GM19452 (cell line): Measurements from ENCODE around the gene IHH.

Experiments
- ATAC-seq: cut with Tn5 transposase; IDR thresholded peaks from one replicate; pipeline ENCODE4 v1.9.1; 2021; ENCODE audit not compliant: unreplicated experiment

Gene IHH

GRCh38 chr2:219021591-219021990, 39.1 kb downstream of the IHH start:
- no peak for ATAC-seq

- ATAC-seq: no peak
Measured at GRCh38 chr2:219020604-219021365, 39.9 kb downstream of the IHH start.

- ATAC-seq: no peak
Measured at GRCh38 chr2:219019436-219019835, 41.3 kb downstream of the IHH start.

- no peak for ATAC-seq
Measured at GRCh38 chr2:219018726-219019125, 42.0 kb downstream of the IHH start.

GRCh38 chr2:219018286-219018685, 42.4 kb downstream of the IHH start:
- no peak for ATAC-seq

GRCh38 chr2:219017201-219017931, 43.4 kb downstream of the IHH start:
- no peak for ATAC-seq

- ATAC-seq: no peak
Measured at GRCh38 chr2:219016721-219017120, 44.0 kb downstream of the IHH start.

- ATAC-seq: no peak
Measured at GRCh38 chr2:219010873-219011272, 49.8 kb downstream of the IHH start.

- ATAC-seq: no peak
Measured at GRCh38 chr2:219010162-219010756, 50.5 kb downstream of the IHH start.

GRCh38 chr2:219009294-219009693, 51.4 kb downstream of the IHH start:
- no peak for ATAC-seq
